Caco-2 (cell line): ENCODE results near the gene PCDH1. TPM values are rescaled to one million over a fixed set of nuclear protein-coding genes. Genes with fewer than 3 reads are reported as not detected.
"Not testable (repeated sequence)": the region's sequence is repeated elsewhere in the genome, so short reads cannot be mapped to it uniquely, and the experiment has no call there.

Source experiments
- BruUV-seq: library from RNA; stranded (reverse); fragments of 400-500 nt; replicated peaks from 2 replicates; lab custom pipeline; 2021; lab: Mats Ljungman, UMichigan
- CTCF ChIA-PET: fragments of 300-600 bp; sonication (Branson Sonifier 250); formaldehyde crosslinking; loops from one replicate; lab custom pipeline; 2022; ENCODE audit warnings: antibody characterized with exemption; lab: Charles Lee
- POLR2A ChIA-PET: fragments of 300-600 bp; sonication (Branson Sonifier 250); formaldehyde crosslinking; loops from one replicate; lab custom pipeline; 2022; ENCODE audit warnings: antibody characterized with exemption; lab: Charles Lee
- DNase-seq, 2 experiments: peaks; one replicate each; pipeline versions ENCODE4 v3.0.0 to v3.0.0-alpha.2; 2020 to 2022
- H3K27me3 ChIP-seq: replicated peaks from 2 replicates; pipeline ENCODE4 v1.6.0; 2011; ENCODE audit warnings: low read length; ENCODE audit not compliant: control insufficient read depth, insufficient read depth
- H3K36me3 ChIP-seq: 2 replicates; pipeline ENCODE4 v1.5.1; 2011; ENCODE audit warnings: low read length; ENCODE audit not compliant: control insufficient read depth, insufficient read depth
- H3K4me1 ChIP-seq: fragments of 250-450 bp; sonication (Bioruptor Pico); 2 replicates; pipeline ENCODE4 v1.5.1; 2020; ENCODE audit warnings: mild to moderate bottlenecking
- H3K4me3 ChIP-seq: 2 replicates; pipeline ENCODE4 v1.5.1; 2011; ENCODE audit warnings: low read depth, mild to moderate bottlenecking, control low read depth, low read length
- H3K9me3 ChIP-seq: fragments of 250-450 bp; sonication (Bioruptor Pico); 2 replicates; pipeline ENCODE4 v1.5.1; 2020; ENCODE audit warnings: mild to moderate bottlenecking, moderate library complexity
- H3K27ac Mint-ChIP-seq: one replicate; pipeline ENCODE4 v1.8.0; 2022; ENCODE audit warnings: mixed read lengths; ENCODE audit not compliant: unreplicated experiment
- H3K27me3 Mint-ChIP-seq: one replicate; pipeline ENCODE4 v1.8.0; 2022; ENCODE audit warnings: mixed read lengths; ENCODE audit not compliant: insufficient read depth, unreplicated experiment
- H3K36me3 Mint-ChIP-seq: one replicate; pipeline ENCODE4 v1.8.0; 2022; ENCODE audit warnings: mild to moderate bottlenecking, mixed read lengths; ENCODE audit not compliant: insufficient read depth, unreplicated experiment
- H3K4me1 Mint-ChIP-seq: one replicate; pipeline ENCODE4 v1.8.0; 2022; ENCODE audit warnings: low read depth, mixed read lengths; ENCODE audit not compliant: unreplicated experiment
- H3K4me3 Mint-ChIP-seq: one replicate; pipeline ENCODE4 v1.8.0; 2022; ENCODE audit warnings: mild to moderate bottlenecking, moderate library complexity, mixed read lengths; ENCODE audit not compliant: unreplicated experiment
- H3K9me3 Mint-ChIP-seq: one replicate; pipeline ENCODE4 v1.8.0; 2022; ENCODE audit warnings: mixed read lengths; ENCODE audit not compliant: unreplicated experiment
- intact Hi-C: fragments of 100-400 bp; cut with micrococcal nuclease; formaldehyde crosslinking; loops from one replicate; pipeline ENCODE4 v1.10.0; 2022; ENCODE audit not compliant: unreplicated experiment
- total RNA-seq: library from RNA; stranded (reverse); gene quantifications from 2 replicates; pipeline ENCODE4 v1.2.3, GENCODE V29; 2022
- TF ChIP-seq, protein P1 (sequence below), 2 experiments: fragments of 200-600 bp in 1 of 2; IDR thresholded peaks; 1 replicate in 1 of 2; 2 replicates in 1 of 2; pipeline versions ENCODE4 v1.5.1 to v1.8.0; 2011 to 2022; ENCODE audit warnings: antibody characterized with exemption in 1 of 2, control low read depth in 1 of 2, inconsistent platforms in 1 of 2, low read depth in 1 of 2, low read length in 1 of 2, mild to moderate bottlenecking in 1 of 2, moderate library complexity in 1 of 2; ENCODE audit not compliant: insufficient read depth in 1 of 2, severe bottlenecking in 1 of 2, unreplicated experiment in 1 of 2

Gene PCDH1
- total RNA-seq, 1 experiment from 2014 or later = 1.5 TPM

DNA sequence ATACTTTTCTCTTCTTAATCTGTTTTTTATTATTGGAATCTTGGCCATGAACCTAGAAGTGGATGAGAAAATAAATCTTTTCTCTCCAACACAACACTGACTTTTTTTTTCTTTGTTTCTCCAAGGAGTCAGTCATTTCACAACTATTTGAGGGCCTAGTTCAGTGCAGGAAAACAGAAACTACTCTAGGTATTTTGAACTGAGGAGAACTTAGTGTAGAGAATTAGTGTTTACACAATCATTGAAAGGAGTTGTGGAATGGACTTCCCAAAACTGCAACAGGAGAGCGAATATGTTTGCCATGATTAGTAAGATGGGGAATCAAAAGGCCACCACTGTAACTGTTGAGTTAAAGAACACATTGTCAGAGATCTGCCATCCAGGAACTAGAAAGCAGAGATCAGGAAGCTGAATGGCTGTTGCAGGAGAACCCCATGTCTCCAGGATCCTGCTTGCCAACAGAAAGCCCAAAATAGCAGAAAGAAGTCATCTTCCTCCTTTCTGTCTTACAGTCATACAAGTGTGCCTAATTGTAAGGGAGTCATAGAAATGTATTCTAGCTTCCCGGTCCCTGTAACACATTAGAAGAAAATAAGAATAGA, 20.3 kb upstream of the PCDH1 start:
- no peak overlapping the region for H3K4me3 ChIP-seq
- Mint-ChIP-seq H3K27me3 (no peaks in the 10 kb centered on the region), H3K9me3 (no peaks in the 10 kb centered on the region), H3K27ac (no peak overlapping the region), H3K4me1 (no peaks in the 10 kb centered on the region), H3K4me3 (no peak overlapping the region), H3K36me3 (no peaks in the 10 kb centered on the region)
- ChIA-PET POLR2A (no interaction called here), CTCF (no interaction called here)
- BruUV-seq = no TSS peak
- no peaks in the 10 kb centered on the region for H3K36me3 ChIP-seq
- TF ChIP-seq, protein P1, sequence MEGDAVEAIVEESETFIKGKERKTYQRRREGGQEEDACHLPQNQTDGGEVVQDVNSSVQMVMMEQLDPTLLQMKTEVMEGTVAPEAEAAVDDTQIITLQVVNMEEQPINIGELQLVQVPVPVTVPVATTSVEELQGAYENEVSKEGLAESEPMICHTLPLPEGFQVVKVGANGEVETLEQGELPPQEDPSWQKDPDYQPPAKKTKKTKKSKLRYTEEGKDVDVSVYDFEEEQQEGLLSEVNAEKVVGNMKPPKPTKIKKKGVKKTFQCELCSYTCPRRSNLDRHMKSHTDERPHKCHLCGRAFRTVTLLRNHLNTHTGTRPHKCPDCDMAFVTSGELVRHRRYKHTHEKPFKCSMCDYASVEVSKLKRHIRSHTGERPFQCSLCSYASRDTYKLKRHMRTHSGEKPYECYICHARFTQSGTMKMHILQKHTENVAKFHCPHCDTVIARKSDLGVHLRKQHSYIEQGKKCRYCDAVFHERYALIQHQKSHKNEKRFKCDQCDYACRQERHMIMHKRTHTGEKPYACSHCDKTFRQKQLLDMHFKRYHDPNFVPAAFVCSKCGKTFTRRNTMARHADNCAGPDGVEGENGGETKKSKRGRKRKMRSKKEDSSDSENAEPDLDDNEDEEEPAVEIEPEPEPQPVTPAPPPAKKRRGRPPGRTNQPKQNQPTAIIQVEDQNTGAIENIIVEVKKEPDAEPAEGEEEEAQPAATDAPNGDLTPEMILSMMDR (IDR thresholded peaks at IDR 0.05; ENCODE audit: insufficient read depth in 1 of 2, low read depth in 1 of 2, low read length in 1 of 2, severe bottlenecking in 1 of 2, unreplicated experiment in 1 of 2) = no peak
- DNase-seq = no peak
- no peaks in the 10 kb centered on the region for H3K4me1 ChIP-seq
- no peaks in the 10 kb centered on the region for H3K27me3 ChIP-seq
- intact Hi-C loops = no loop called here
- H3K9me3 ChIP-seq = no peaks in the 10 kb centered on the region

DNA sequence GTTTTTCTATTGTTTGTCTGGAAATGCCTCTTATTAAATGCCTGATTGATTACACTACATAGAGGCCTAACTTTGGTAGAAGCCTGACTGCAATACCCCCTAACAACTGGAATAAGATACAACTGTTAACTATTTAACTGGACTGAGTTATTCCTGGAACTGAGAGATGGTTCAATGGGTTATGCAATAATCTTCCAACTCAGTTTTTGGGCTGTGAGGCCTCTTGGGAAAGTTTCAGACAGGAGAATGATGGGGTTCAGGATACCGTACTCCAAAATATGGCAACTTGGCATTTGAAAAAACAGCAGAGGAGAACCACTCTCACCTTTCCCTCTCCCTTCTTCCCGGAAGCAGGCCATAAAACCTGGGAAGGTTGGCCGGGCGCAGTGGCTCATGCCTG, 19.2 kb upstream of the PCDH1 start:
- CTCF ChIA-PET = no interaction called here
- H3K27me3 Mint-ChIP-seq = no peaks in the 10 kb centered on the region
- Histone ChIP-seq H3K9me3 (no peaks in the 10 kb centered on the region), H3K27me3 (no peaks in the 10 kb centered on the region), H3K36me3 (no peaks in the 10 kb centered on the region), H3K4me3 (no peak overlapping the region), H3K4me1 (no peaks in the 10 kb centered on the region)
- H3K9me3 Mint-ChIP-seq = no peaks in the 10 kb centered on the region
- POLR2A ChIA-PET = no interaction called here
- H3K36me3 Mint-ChIP-seq = no peaks in the 10 kb centered on the region
- DNase-seq = no peak
- TF ChIP-seq, protein P1 (IDR thresholded peaks at IDR 0.05; ENCODE audit: insufficient read depth in 1 of 2, low read depth in 1 of 2, low read length in 1 of 2, severe bottlenecking in 1 of 2, unreplicated experiment in 1 of 2) = no peak
- no peak overlapping the region for H3K4me3 Mint-ChIP-seq
- no peaks in the 10 kb centered on the region for H3K4me1 Mint-ChIP-seq
- intact Hi-C loops = no loop called here
- BruUV-seq = no TSS peak
- H3K27ac Mint-ChIP-seq = no peak overlapping the region

DNA sequence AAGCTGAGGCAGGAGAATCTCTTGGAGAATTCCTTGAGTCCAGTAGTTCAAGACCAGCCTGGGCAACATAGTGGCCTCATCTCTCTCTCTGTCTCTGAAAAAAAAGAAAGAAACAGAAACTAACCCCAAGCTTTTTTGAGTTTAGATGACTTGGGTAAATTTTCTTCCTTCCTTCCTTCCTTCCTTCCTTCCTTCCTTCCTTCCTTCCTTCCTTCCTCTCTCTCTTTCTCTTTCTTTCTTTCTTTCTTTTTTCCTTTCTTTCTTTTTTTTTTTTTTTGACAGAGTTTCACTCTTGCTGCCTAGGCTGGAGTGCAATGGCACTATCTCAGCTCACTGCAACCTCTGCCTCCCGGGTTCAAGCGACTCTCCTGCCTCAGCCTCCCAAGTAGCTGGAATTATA, 12.2 kb upstream of the PCDH1 start:
- H3K36me3 ChIP-seq, BruUV-seq, intact Hi-C loops: not testable (repeated sequence)

More for the DNA sequence above, 12.2 kb upstream of the PCDH1 start:
- H3K27me3 Mint-ChIP-seq, H3K4me1 Mint-ChIP-seq, H3K27ac Mint-ChIP-seq, POLR2A ChIA-PET, H3K9me3 Mint-ChIP-seq, H3K4me3 ChIP-seq, H3K36me3 Mint-ChIP-seq, DNase-seq, H3K4me1 ChIP-seq, H3K9me3 ChIP-seq, H3K4me3 Mint-ChIP-seq, H3K27me3 ChIP-seq: not testable (repeated sequence)
- CTCF ChIA-PET = interaction anchor here (0.6 to 3.0 kb wide), 3 partner anchors 11 to 71 kb away, joined by 6 to 33 read pairs (median 8); no protein-coding TSS in a partner anchor
